Measurements from ENCODE around the gene UGDH. TPM values are rescaled to one million over a fixed set of nuclear protein-coding genes. Genes with fewer than 3 reads are reported as not detected.
A peak's percentile ranks its signal among the peaks of the same experiment; 100 is the strongest.

The UGDH gene
- total RNA-seq, 1 donor from 2014 or later, result 13.7 TPM

- intact Hi-C loops (cut with micrococcal nuclease), result no loop called here
- ATAC-seq, result peak; percentile 56
- no peak for DNase-seq
Observed at GRCh38 chr4:39502019-39502663, 25.1 kb downstream of the UGDH start.

GRCh38 chr4:39498727-39499020 lies 28.6 kb downstream of the UGDH start:
- intact Hi-C loops (cut with micrococcal nuclease), result no loop called here

GRCh38 chr4:39497909-39498726 lies 29.1 kb downstream of the UGDH start:
- DNase-seq, result no peak
- ATAC-seq, result no peak
- intact Hi-C loops (cut with micrococcal nuclease), result no loop called here

More at GRCh38 chr4:39498727-39499020, 28.6 kb downstream of the UGDH start:
- ATAC-seq, result no peak
- no peak for DNase-seq

DNA sequence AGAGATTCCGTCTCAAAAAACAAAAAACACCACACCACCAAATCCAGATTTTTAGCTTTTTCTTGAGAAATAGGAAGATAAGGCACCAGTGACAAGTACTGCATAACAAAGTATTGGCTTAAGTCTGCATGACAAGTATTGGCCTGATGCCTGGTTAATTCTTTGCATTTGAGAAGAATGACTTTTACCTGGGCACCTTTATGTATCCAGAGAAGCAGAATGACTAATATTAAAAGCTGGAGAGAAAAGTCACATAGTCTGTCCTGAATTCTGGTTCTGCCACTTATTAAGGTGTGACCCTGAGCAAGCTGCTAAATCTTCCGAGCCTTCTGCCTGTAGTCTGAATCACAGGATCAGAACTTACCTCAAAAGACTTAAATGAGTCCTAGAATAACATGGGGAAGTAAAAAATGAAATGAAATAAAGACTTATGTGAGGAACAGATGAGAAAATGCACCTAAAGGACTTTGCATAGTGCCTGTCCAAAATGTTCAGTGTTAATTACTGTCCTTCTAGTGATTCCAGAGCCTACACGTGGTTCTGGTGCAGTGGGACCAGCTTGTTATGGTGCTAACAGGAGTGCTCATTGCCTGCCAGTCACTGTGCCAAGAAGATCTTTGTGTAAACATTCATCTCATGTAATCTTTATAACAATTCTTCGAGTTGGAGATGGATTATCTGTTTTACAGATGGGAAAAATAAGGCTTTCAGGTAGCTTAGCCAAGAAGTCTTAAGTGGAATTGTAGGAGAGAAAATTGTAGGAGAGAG lies 31.6 kb downstream of the UGDH start:
- DNase-seq (no peak), ATAC-seq (no peak)
- intact Hi-C loops (cut with micrococcal nuclease), result no loop called here

DNA sequence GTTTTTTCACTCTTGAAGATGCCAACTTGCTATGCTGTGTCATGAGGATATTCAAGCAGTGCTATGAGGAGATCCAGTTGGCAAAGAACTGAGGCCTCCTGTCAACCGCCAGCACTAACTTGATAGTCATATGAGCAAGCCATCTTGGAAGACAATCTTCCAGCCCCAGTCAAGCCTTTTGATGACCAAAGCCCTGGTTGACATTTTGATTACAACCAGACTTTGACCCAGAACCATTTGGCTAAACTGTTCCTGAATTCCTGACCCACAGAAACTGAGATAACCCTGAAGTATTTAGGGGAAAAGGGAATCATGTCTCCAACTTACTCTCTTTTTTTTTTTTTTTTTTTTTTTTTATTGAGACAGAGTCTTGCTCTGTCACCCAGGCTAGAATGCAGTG lies 32.9 kb downstream of the UGDH start:
- no peak for DNase-seq
- no peak for ATAC-seq
- intact Hi-C loops (cut with micrococcal nuclease), result no loop called here

DNA sequence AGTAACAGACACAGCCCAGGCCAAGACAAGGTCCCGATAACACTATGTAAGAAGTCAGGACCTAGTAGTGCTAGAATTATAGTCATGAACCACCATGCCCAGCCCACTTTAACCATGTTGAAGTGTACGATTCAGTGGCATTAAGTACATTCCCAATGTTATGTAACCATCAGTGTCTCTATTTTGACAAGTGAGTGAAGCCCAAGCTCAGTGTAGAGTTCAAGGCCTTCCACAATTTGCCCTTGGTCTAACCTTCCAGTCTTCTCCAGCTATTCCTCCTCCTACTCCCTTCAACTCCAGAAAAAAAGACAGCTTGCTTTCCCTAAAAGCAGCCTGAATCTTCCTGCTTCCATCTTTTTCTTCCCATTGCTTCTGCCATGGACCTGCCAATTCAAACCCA lies 36.9 kb downstream of the UGDH start:
- no peak for DNase-seq
- intact Hi-C loops (cut with micrococcal nuclease), result no loop called here
- ATAC-seq, result no peak

- ATAC-seq (no peak), DNase-seq (no peak)
- intact Hi-C loops (cut with micrococcal nuclease), result no loop called here
Observed at GRCh38 chr4:39486221-39486804, 40.9 kb downstream of the UGDH start.

DNA sequence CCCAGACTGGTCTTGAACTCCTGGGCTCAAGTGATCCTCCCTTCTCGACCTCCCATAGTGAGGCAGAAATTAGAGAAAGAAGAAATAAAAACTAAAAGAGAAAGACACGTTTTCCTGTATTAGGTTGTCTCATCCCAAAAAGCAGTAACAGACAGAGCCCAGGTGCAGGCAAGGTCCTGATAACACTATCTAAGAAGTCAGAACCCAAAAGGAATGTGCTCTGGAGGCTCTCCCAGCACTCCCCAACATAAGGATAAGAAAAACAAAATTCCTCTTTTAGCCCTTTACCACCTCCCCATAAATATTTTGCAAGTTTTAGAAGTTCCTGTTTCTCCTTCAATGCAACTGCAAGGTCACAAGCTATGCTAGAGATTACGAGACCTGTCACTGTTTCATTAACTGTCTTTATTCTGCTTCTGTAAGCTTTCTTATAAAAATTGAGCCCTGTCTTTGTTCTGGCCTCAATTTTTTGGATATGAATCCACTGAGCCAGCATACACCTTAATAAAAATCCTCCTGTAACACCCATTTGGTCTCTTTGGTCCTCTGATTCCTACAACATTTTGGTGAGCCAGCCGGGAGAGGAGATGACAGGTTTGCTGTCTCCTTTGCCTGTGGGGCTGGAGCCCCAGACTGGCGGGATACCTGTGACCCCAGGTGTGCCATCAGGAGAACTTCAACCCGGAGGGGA lies 42.5 kb downstream of the UGDH start:
- no peak for DNase-seq
- no peak for ATAC-seq
- intact Hi-C loops (cut with micrococcal nuclease), result no loop called here

DNA sequence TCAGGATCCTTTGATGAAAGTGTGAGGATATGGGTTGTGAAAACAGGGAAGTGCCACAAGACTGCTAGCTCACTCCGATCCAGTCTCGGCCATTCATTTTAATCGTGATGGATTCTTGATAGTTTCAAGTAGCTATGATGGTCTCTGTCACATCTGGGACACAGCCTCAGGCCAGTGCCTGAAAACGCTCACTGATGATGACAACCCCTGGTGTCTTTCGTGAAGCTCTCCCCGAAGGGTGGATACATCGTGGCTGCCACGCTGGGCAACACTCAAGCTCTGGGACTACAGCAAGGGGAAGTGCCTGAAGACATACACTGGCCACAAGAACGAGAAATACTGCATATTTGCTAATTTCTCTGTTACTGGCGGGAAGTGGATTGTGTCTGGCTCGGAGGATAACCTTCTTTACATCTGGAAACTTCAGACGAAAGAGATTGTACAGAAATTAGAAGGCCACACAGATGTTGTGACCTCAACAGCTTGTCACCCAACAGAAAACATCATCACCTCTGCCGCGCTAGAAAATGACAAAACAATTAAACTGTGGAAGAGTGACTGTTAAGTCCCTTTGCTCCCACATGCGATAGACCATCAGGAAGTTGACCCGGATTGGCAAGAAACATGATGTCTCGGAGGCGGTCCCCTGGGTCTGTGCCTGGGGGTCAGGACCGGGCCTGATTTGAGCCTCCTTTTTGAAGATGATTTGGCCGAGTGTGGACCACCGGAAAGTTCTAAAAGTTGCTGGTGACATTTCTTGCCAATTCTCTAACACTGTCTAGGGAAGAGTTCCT lies 46.1 kb downstream of the UGDH start:
- ATAC-seq (no peak), DNase-seq (no peak)
- intact Hi-C loops (cut with micrococcal nuclease), result no loop called here

- intact Hi-C loops (cut with micrococcal nuclease), result no loop called here
- DNase-seq, result no peak
Observed at GRCh38 chr4:39480251-39480650, 47.0 kb downstream of the UGDH start.

DNA sequence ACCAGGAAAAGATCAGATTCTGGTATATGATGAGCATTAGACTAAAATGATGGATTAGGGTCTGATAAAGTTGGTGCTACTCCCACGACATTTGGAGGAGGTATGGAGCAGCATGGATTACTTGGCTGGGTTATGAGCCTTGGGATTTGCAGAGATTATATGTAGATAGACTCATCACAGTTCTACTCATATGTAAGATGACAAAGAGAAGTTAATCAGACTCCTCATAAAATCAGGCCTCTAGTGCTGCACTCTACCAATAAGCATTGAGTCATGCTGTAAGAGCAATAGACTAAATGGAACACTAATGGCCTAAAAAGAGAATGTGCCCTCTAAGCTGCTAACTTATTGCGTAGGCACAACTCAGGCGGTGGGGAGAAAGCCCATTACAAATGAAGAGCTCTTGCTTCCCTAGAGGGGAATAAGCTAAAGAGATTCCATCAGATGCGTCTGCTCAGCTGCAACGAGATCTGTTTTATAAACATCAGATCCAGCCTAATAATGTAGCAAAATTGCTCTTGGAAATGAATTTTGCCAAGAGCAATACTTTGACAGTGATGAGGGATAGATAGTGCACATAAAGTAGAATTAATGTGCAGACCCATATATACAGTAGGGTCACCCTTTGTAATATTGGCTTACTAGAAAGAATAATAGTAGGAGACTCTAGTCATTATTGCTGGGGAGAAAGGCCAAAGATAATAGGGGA lies 50.9 kb downstream of the UGDH start:
- DNase-seq (no peak), ATAC-seq (no peak)
- intact Hi-C loops (cut with micrococcal nuclease), result no loop called here

More at GRCh38 chr4:39480251-39480650, 47.0 kb downstream of the UGDH start:
- ATAC-seq, result no peak

DNA sequence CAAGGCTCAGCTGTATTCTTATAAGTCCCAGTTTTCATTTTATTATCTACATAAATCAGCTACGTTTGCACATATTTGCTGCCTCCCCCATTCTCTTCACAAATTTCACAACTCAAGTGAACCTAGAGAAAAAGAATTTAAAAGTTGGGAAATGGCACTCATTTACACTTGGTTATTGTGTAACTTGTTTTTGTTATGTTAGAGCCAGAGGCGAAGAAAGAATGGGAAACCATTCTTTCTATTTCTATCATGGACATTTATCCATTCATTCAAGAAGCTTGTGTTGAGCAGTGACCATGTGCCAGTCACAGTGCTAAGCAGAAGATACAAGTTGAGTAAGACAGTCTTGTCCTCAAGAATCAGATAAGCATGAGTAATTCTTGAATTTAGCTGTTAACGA lies 54.8 kb downstream of the UGDH start:
- DNase-seq, result no peak
- intact Hi-C loops (cut with micrococcal nuclease), result no loop called here
- ATAC-seq, result no peak

- DNase-seq, result no peak
- ATAC-seq, result no peak
- intact Hi-C loops (cut with micrococcal nuclease), result no loop called here
Observed at GRCh38 chr4:39470402-39470801, 56.8 kb downstream of the UGDH start.

- ATAC-seq, result peak; percentile 81
- intact Hi-C loops (cut with micrococcal nuclease), result no loop called here
- no peak for DNase-seq
Observed at GRCh38 chr4:39469429-39470077, 57.7 kb downstream of the UGDH start.

- intact Hi-C loops (cut with micrococcal nuclease), result no loop called here
- DNase-seq, result no peak
- no peak for ATAC-seq
Observed at GRCh38 chr4:39467464-39467863, 59.8 kb downstream of the UGDH start.

GRCh38 chr4:39466747-39467146 lies 60.5 kb downstream of the UGDH start:
- DNase-seq, result no peak
- intact Hi-C loops (cut with micrococcal nuclease), result no loop called here
- no peak for ATAC-seq

DNA sequence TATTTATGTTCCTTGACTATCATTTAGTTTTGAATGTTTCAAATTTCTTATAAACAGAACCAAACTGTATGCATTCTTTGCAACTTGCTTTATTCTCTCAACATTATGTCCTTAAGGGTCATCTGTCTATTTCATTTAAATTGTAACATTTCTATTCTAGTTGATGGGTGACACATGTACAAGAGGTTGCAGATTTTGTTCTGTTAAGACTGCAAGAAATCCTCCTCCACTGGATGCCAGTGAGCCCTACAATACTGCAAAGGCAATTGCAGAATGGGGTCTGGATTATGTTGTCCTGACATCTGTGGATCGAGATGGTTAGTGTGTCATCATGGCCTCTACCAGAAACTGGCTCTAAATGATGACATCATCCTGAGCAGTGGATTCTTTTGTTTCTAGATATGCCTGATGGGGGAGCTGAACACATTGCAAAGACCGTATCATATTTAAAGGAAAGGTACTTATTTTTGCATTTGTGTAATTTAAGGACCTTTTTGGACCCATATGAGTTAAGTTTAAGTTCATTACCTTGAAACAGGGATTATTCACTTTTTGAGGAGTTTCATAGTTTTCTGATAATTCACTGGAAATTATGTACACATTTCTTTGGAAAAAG lies 62.2 kb downstream of the UGDH start:
- intact Hi-C loops (cut with micrococcal nuclease), result no loop called here
- no peak for ATAC-seq
- no peak for DNase-seq
